ENCODE measurements around the gene CHFR.

Gene CHFR

GRCh38 chr12:132873724-132874123, 13.7 kb downstream of the CHFR start:
- H3K36me3 ChIP-seq: peaks cover 62 to 97% (median 86%) of the 10 kb centered on the region in 3 donors
- no peaks in the 10 kb centered on the region for H3K9me3 ChIP-seq
- intact Hi-C loops (cut with DNase I; ENCODE audit: low total_unique reads): no loop called here
- TF ChIP-seq, protein P1, sequence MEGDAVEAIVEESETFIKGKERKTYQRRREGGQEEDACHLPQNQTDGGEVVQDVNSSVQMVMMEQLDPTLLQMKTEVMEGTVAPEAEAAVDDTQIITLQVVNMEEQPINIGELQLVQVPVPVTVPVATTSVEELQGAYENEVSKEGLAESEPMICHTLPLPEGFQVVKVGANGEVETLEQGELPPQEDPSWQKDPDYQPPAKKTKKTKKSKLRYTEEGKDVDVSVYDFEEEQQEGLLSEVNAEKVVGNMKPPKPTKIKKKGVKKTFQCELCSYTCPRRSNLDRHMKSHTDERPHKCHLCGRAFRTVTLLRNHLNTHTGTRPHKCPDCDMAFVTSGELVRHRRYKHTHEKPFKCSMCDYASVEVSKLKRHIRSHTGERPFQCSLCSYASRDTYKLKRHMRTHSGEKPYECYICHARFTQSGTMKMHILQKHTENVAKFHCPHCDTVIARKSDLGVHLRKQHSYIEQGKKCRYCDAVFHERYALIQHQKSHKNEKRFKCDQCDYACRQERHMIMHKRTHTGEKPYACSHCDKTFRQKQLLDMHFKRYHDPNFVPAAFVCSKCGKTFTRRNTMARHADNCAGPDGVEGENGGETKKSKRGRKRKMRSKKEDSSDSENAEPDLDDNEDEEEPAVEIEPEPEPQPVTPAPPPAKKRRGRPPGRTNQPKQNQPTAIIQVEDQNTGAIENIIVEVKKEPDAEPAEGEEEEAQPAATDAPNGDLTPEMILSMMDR (IDR thresholded peaks at IDR 0.05): no peak
- no peaks in the 10 kb centered on the region for H3K4me1 ChIP-seq
- no peaks in the 10 kb centered on the region for H3K27me3 ChIP-seq
- no peak overlapping the region for H3K4me3 ChIP-seq
- no peak overlapping the region for H3K27ac ChIP-seq
- DNase-seq: no peak

DNA sequence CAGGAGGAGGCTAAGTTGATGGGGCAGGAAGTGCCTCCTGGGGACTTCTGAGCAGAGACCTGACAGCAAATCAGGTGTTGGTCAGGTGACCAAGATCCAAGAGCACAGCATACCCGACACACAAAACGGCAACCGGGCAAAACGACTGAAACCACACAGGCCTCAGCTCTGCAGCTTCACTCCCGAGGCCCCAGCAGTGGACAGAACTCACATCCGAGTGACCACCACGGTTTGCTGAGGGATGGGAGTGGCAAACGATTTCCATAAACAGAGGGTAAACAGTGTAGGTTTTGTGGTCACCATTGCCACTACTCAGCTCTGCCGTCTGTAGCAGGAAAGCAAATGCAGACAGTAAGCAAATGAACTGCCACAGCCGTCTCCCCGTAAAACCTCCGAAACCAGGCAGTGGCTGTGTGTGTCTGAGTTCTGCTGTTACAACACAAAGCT, 14.4 kb downstream of the CHFR start:
- H3K4me1 ChIP-seq: no peaks in the 10 kb centered on the region
- no peak for DNase-seq
- H3K4me3 ChIP-seq: no peak overlapping the region
- no peaks in the 10 kb centered on the region for H3K9me3 ChIP-seq
- H3K27ac ChIP-seq: no peak overlapping the region
- no peaks in the 10 kb centered on the region for H3K27me3 ChIP-seq
- peaks cover 63 to 97% (median 93%) of the 10 kb centered on the region in 3 donors for H3K36me3 ChIP-seq
- intact Hi-C loops (cut with DNase I; ENCODE audit: low total_unique reads): no loop called here
- TF ChIP-seq, protein P1 (IDR thresholded peaks at IDR 0.05): no peak

DNA sequence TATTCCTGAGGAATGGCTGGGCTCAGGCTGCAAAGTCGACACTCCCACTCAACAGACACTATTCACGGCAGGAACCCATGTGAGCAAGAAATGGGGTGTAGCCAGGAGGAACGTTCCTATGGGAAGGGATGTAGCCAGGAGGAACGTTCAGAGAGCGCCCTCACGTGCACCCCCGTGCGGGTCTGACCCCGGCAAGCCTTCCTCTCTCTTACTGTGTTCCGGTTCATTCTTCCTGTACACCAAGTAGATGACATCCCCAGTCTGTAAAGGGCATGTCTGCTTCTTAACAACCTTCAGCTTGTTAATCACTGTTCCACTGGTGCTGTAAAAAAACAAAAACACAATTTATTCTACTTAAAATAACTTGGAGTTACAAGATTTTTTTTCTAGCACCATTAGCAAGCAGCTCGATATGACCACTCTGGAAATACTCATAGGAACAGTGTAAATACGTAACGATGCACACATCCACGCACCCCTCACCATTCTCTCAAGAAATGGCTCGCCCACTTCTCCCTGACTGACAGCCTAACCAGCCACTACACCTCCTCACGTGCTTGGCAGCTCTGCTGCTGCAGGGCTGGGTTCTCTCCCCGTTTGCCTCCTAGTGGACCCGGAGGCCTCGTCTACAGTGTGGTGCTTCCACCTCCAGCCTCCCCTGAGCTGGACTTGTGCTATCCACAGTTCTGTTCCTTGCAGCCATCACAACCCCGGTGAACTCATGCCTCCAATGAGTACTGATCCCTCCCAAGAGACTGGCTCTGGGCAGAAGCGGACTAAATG, 15.1 kb downstream of the CHFR start:
- Histone ChIP-seq H3K9me3 (no peaks in the 10 kb centered on the region), H3K4me3 (no peak overlapping the region), H3K36me3 (peaks cover 68 to 98% (median 94%) of the 10 kb centered on the region in 3 donors), H3K27me3 (no peaks in the 10 kb centered on the region), H3K4me1 (no peaks in the 10 kb centered on the region), H3K27ac (no peak overlapping the region)
- intact Hi-C loops (cut with DNase I; ENCODE audit: low total_unique reads): no loop called here
- DNase-seq: no peak
- TF ChIP-seq, protein P1 (IDR thresholded peaks at IDR 0.05): no peak

- no peak overlapping the region for H3K27ac ChIP-seq
- DNase-seq: no peak
- no peaks in the 10 kb centered on the region for H3K27me3 ChIP-seq
- H3K4me3 ChIP-seq: no peak overlapping the region
- TF ChIP-seq, protein P1 (IDR thresholded peaks at IDR 0.05): no peak
- intact Hi-C loops (cut with DNase I; ENCODE audit: low total_unique reads): no loop called here
- no peaks in the 10 kb centered on the region for H3K4me1 ChIP-seq
- H3K36me3 ChIP-seq: peaks cover 70 to 89% (median 87%) of the 10 kb centered on the region in 3 donors
- H3K9me3 ChIP-seq: no peaks in the 10 kb centered on the region
These were observed 17.9 kb downstream of the CHFR start for GRCh38 chr12:132869551-132869950.

- H3K9me3 ChIP-seq: no peaks in the 10 kb centered on the region
- H3K36me3 ChIP-seq: peaks cover 64 to 78% (median 75%) of the 10 kb centered on the region in 3 donors
- DNase-seq: no peak
- H3K4me3 ChIP-seq: no peak overlapping the region
- intact Hi-C loops (cut with DNase I; ENCODE audit: low total_unique reads): no loop called here
- H3K4me1 ChIP-seq: no peaks in the 10 kb centered on the region
- H3K27ac ChIP-seq: no peak overlapping the region
- TF ChIP-seq, protein P1 (IDR thresholded peaks at IDR 0.05): no peak
- no peaks in the 10 kb centered on the region for H3K27me3 ChIP-seq
These were observed 21.1 kb downstream of the CHFR start for GRCh38 chr12:132866251-132866828.

Measured in tibial artery (tissue), 4 donors.